Spleen (tissue), 11 donors: ENCODE data around the gene PTGS1. TPM values are rescaled to one million over a fixed set of nuclear protein-coding genes. Genes with fewer than 3 reads are reported as not detected.

ENCODE experiments used
- DNase-seq: peaks from one replicate; pipeline ENCODE4 v3.0.0-alpha.2; 2020
- H3K27ac ChIP-seq, 8 donors: fragments of 200-600 bp; sonication (generic) in 7 of 8; 1 replicate in 4 of 8; 2 replicates in 4 of 8; pipeline versions ENCODE4 v1.5.0 to v1.8.0; 2016 to 2021; ENCODE audit warnings: inconsistent platforms in 4 of 8, mild to moderate bottlenecking in 4 of 8, moderate library complexity in 1 of 8
- H3K27me3 ChIP-seq, 7 donors: fragments of 200-600 bp; sonication (generic) in 6 of 7; replicated peaks in 1 of 7; 1 replicate in 4 of 7; 2 replicates in 3 of 7; pipeline versions ENCODE4 v1.5.0 to v1.8.0; 2016 to 2021; ENCODE audit warnings: inconsistent platforms in 3 of 7, mild to moderate bottlenecking in 1 of 7
- H3K36me3 ChIP-seq, 6 donors: fragments of 200-600 bp; sonication (generic) in 5 of 6; 1 replicate in 4 of 6; 2 replicates in 2 of 6; pipeline versions ENCODE4 v1.5.0 to v1.8.0; 2016 to 2021; ENCODE audit warnings: inconsistent platforms in 2 of 6
- H3K4me1 ChIP-seq, 6 donors: fragments of 200-600 bp; sonication (generic) in 5 of 6; 1 replicate in 3 of 6; 2 replicates in 3 of 6; pipeline versions ENCODE4 v1.5.0 to v1.8.0; 2016 to 2021; ENCODE audit warnings: inconsistent platforms in 3 of 6
- H3K4me3 ChIP-seq, 8 donors: fragments of 200-600 bp; sonication (generic) in 7 of 8; 1 replicate in 4 of 8; 2 replicates in 4 of 8; pipeline versions ENCODE4 v1.5.0 to v1.8.0; 2016 to 2021; ENCODE audit warnings: inconsistent platforms in 4 of 8, mild to moderate bottlenecking in 4 of 8, moderate library complexity in 2 of 8
- H3K9me3 ChIP-seq, 8 donors: fragments of 200-600 bp; sonication (generic) in 7 of 8; 1 replicate in 4 of 8; 2 replicates in 4 of 8; pipeline versions ENCODE4 v1.5.0 to v1.8.0; 2016 to 2021; ENCODE audit warnings: inconsistent platforms in 4 of 8
- CTCF ChIP-seq, 11 experiments: fragments of 200-600 bp in 7 of 11; fragments of 450-650 bp in 4 of 11; sonication (generic) in 4 of 11; IDR thresholded peaks in 8 of 11; conservative IDR thresholded peaks in 3 of 11; 1 replicate in 7 of 11; 2 replicates in 4 of 11; pipeline versions ENCODE4 v1.4.0 to v1.8.0; 2016 to 2021; ENCODE audit warnings: antibody characterized with exemption in 11 of 11, inconsistent platforms in 4 of 11, mild to moderate bottlenecking in 1 of 11
- POLR2A ChIP-seq, 3 donors: fragments of 450-650 bp; IDR thresholded peaks; one replicate each; pipeline ENCODE4 v1.5.1; 2017; ENCODE audit warnings: antibody characterized with exemption in 3 of 3, mild to moderate bottlenecking in 1 of 3
- POLR2AphosphoS5 ChIP-seq, 3 donors: sonication (generic); formaldehyde crosslinking; IDR thresholded peaks; one replicate each; pipeline ENCODE4 v1.5.1; 2017; ENCODE audit warnings: antibody characterized with exemption in 3 of 3
- WGBS, 5 donors: extraction: QIAGEN DNeasy Blood & Tissue Kit in 3 of 5; methylation state at CpG; one replicate each; pipeline versions ENCODE4 v1.1.5 to v1.1.7; 2013 to 2018; 5-methylcytosine and 5-hydroxymethylcytosine counted together
- intact Hi-C: fragments of 100-400 bp; cut with DNase I; formaldehyde crosslinking; loops from one replicate; pipeline ENCODE4 v1.15.0; 2023; ENCODE audit warnings: low total_unique reads
- polyA plus RNA-seq, 3 donors: library from polyadenylated mRNA; stranded (reverse); fragments of 200-250 nt; gene quantifications; one replicate each; pipeline ENCODE4 v1.2.1, GENCODE V29; 2013
- total RNA-seq, 7 donors: library from RNA; depleted of rRNA in 3 of 7; stranded (reverse); fragments of >200 nt in 3 of 7; fragmentation: NEBNext Ultra II Directional in 4 of 7; extraction: Animal tissue kit (Norgen Biotek cat#: 25700) in 4 of 7; gene quantifications; one replicate each; pipeline versions ENCODE4 v1.1.0 to v1.2.1, GENCODE V29; 2016 to 2021
- donor health status: healthy with polysubstance abuse.
- donor health status: DM: no; HTN: no; CAD: no; lungs with moderate emphysema.
- donor health status: DM: no; HTN: no; CAD: no.
- donor health status: Bipolar disorder and iron deficiency.
- donor health status: healthy.
- donor health status: DM: no; HTN: no; CAD: no.
- donor health status: DM: yes; HTN: yes; CAD: no.

PTGS1 gene
- total and polyA plus RNA-seq, 10 donors, result 2.8 to 18.6 (median 13.9) TPM

GRCh38 chr9:122386311-122386872, 15.6 kb downstream of the PTGS1 start:
- Histone ChIP-seq H3K27ac (no peak overlapping the region), H3K4me3 (no peak overlapping the region), H3K9me3 (no peaks in the 10 kb centered on the region), H3K27me3 (peaks cover 0 to 4% (median 0%) of the 10 kb centered on the region in 7 donors), H3K4me1 (peaks cover 0 to 28% (median 16%) of the 10 kb centered on the region in 6 donors), H3K36me3 (peaks cover 0 to 30% (median 2%) of the 10 kb centered on the region in 6 donors)
- intact Hi-C loops, result no loop called here
- TF ChIP-seq POLR2A (IDR thresholded peaks at IDR 0.05) (no peak), CTCF (IDR thresholded peaks at IDR 0.05 in 8 of 11, conservative IDR thresholded peaks at IDR 0.05 in 3 of 11) (no peak), POLR2AphosphoS5 (IDR thresholded peaks at IDR 0.05) (no peak)
- WGBS, 5 donors, result 69 to 86% (median 74%) methylated on average over 8 of the region's 8 CpGs
- no peak for DNase-seq

- 93 to 96% (median 95%) methylated on average over 3 of the region's 3 CpGs for WGBS, 5 donors
- no peak for DNase-seq
- TF ChIP-seq POLR2A (IDR thresholded peaks at IDR 0.05) (no peak), CTCF (IDR thresholded peaks at IDR 0.05 in 8 of 11, conservative IDR thresholded peaks at IDR 0.05 in 3 of 11) (no peak), POLR2AphosphoS5 (IDR thresholded peaks at IDR 0.05) (no peak)
- intact Hi-C loops, result no loop called here
- no peaks in the 10 kb centered on the region for H3K9me3 ChIP-seq
- H3K36me3 ChIP-seq, result peaks cover 0 to 32% (median 0%) of the 10 kb centered on the region in 6 donors
- peaks cover 0 to 28% (median 16%) of the 10 kb centered on the region in 6 donors for H3K4me1 ChIP-seq
- H3K27me3 ChIP-seq, result peaks cover 0 to 4% (median 0%) of the 10 kb centered on the region in 7 donors
- H3K27ac ChIP-seq, result no peak overlapping the region
- no peak overlapping the region for H3K4me3 ChIP-seq
Observed at GRCh38 chr9:122387536-122387935, 16.7 kb downstream of the PTGS1 start.

- Histone ChIP-seq H3K27ac (peak overlapping the region in 2 of 8 donors; percentile 31 to 53), H3K4me3 (no peak overlapping the region), H3K36me3 (peaks cover 0 to 26% (median 0%) of the 10 kb centered on the region in 6 donors), H3K9me3 (no peaks in the 10 kb centered on the region), H3K4me1 (peaks cover 0 to 28% (median 16%) of the 10 kb centered on the region in 6 donors), H3K27me3 (peaks cover 0 to 4% (median 0%) of the 10 kb centered on the region in 7 donors)
- TF ChIP-seq CTCF (IDR thresholded peaks at IDR 0.05 in 8 of 11, conservative IDR thresholded peaks at IDR 0.05 in 3 of 11), result no peak
- TF ChIP-seq POLR2A (IDR thresholded peaks at IDR 0.05), result no peak
- no peak for TF ChIP-seq POLR2AphosphoS5 (IDR thresholded peaks at IDR 0.05)
- intact Hi-C loops, result no loop called here
- WGBS, 5 donors, result 92 to 98% (median 93%) methylated on average over 5 of the region's 5 CpGs
- no peak for DNase-seq
Observed at GRCh38 chr9:122389195-122389594, 18.4 kb downstream of the PTGS1 start.

- intact Hi-C loops, result no loop called here
- H3K27me3 ChIP-seq, result peaks cover 0 to 4% (median 0%) of the 10 kb centered on the region in 7 donors
- H3K27ac ChIP-seq, result peak overlapping the region in 2 of 8 donors; percentile 31 to 53
- no peaks in the 10 kb centered on the region for H3K9me3 ChIP-seq
- peaks cover 0 to 28% (median 16%) of the 10 kb centered on the region in 6 donors for H3K4me1 ChIP-seq
- DNase-seq, result no peak
- H3K36me3 ChIP-seq, result peaks cover 0 to 24% (median 0%) of the 10 kb centered on the region in 6 donors
- WGBS, 5 donors, result 20 to 36% (median 24%) methylated on average over 9 to 11 of the region's 11 CpGs
- H3K4me3 ChIP-seq, result no peak overlapping the region
- TF ChIP-seq POLR2AphosphoS5 (IDR thresholded peaks at IDR 0.05), result peak in 1 of 3 donors; percentile 7
- no peak for TF ChIP-seq POLR2A (IDR thresholded peaks at IDR 0.05)
Observed at GRCh38 chr9:122389799-122390481, 19.1 kb downstream of the PTGS1 start.
